ACC112 (cell line): ENCODE measurements around the gene NEURL1B.
"Not testable (repeated sequence)": the region's sequence is repeated elsewhere in the genome, so short reads cannot be mapped to it uniquely, and the experiment has no call there.

Source experiments
- H2AFZ ChIP-seq: fragments of 200-600 bp; sonication (generic); one replicate; pipeline ENCODE4 v1.6.0; 2017; ENCODE audit warnings: antibody characterized with exemption, low read length; ENCODE audit not compliant: unreplicated experiment
- H3K27ac ChIP-seq: fragments of 200-600 bp; sonication (generic); 2 replicates; pipeline ENCODE4 v1.5.1; 2014; ENCODE audit warnings: low read depth, mild to moderate bottlenecking, antibody characterized with exemption, low read length, moderate library complexity
- H3K27me3 ChIP-seq: fragments of 200-600 bp; sonication (generic); 2 replicates; pipeline ENCODE4 v1.6.1; 2014; ENCODE audit warnings: mild to moderate bottlenecking, antibody characterized with exemption, low read length, moderate library complexity, mixed read lengths; ENCODE audit not compliant: insufficient read depth
- H3K36me3 ChIP-seq: fragments of 200-600 bp; sonication (generic); 2 replicates; pipeline ENCODE4 v1.6.1; 2016; ENCODE audit warnings: mild to moderate bottlenecking, antibody characterized with exemption, low read length, moderate library complexity, mixed read lengths; ENCODE audit not compliant: insufficient read depth
- H3K4me1 ChIP-seq: fragments of 200-600 bp; sonication (generic); one replicate; pipeline ENCODE4 v1.6.1; 2016; ENCODE audit warnings: low read length, mixed read lengths; ENCODE audit not compliant: insufficient read depth, unreplicated experiment, control insufficient read depth
- H3K4me3 ChIP-seq: fragments of 200-600 bp; sonication (generic); 2 replicates; pipeline ENCODE4 v1.5.1; 2014; ENCODE audit warnings: mild to moderate bottlenecking, low read depth, low read length
- H3K79me2 ChIP-seq: fragments of 200-600 bp; sonication (generic); one replicate; pipeline ENCODE4 v1.6.0; 2016; ENCODE audit warnings: low read length; ENCODE audit not compliant: control insufficient read depth, unreplicated experiment, insufficient read depth

NEURL1B gene

DNA sequence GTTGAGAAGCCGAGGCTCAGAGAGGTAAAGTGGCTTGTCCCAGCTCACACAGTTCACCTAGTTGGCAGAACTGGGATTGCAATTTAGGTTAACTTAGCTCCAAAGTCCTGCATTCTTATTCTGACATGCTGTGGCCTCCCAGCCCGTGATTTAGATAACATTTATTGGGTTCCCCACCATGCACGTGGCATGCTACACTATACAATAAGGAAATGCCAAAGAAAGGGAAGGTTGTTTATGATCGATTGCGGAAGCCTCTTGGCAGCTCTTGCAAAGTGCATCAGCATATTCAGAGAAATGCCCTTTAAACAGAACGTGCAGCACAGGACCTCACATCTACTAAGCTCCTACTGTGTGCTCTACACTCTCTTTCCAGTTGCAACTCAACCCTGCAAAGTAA lies 3.2 kb downstream of the NEURL1B start:
- H3K36me3 ChIP-seq = no peaks in the 10 kb centered on the region
- no peaks in the 10 kb centered on the region for H3K79me2 ChIP-seq
- H3K4me1 ChIP-seq = peaks cover 11% of the 10 kb centered on the region
- H3K27me3 ChIP-seq = peaks cover 33% of the 10 kb centered on the region
- no peak overlapping the region for H3K27ac ChIP-seq
- H2AFZ ChIP-seq = no peak overlapping the region
- no peak overlapping the region for H3K4me3 ChIP-seq

DNA sequence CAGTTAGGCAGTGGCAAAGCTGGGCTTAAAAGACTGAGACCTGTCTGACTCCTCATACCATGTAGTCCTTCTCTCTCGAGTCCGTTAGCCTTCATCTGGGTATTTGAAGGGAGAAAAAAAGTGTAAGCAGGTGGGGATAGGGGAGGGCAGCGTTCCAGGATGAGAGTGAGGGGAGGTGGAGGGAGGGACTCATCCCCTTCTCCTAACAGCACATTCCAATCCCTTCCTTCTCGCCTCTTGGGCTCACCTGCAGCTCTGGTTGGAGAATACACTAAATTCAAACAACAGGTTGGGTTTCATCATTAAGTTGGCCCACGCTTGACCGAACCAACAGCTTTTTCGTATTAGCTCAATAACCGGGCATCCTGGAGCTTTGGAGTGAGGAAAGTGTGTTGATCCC lies 3.6 kb downstream of the NEURL1B start:
- no peak overlapping the region for H3K27ac ChIP-seq
- H3K36me3 ChIP-seq = no peaks in the 10 kb centered on the region
- H3K4me1 ChIP-seq = peaks cover 11% of the 10 kb centered on the region
- H3K4me3 ChIP-seq = no peak overlapping the region
- H3K79me2 ChIP-seq = no peaks in the 10 kb centered on the region
- peaks cover 32% of the 10 kb centered on the region for H3K27me3 ChIP-seq
- no peak overlapping the region for H2AFZ ChIP-seq

- Histone ChIP-seq H3K27me3 (peaks cover 32% of the 10 kb centered on the region), H3K4me3 (no peak overlapping the region), H3K36me3 (no peaks in the 10 kb centered on the region), H3K27ac (no peak overlapping the region), H3K4me1 (peaks cover 6% of the 10 kb centered on the region), H3K79me2 (no peaks in the 10 kb centered on the region), H2AFZ (no peak overlapping the region)
These were observed 4.4 kb downstream of the NEURL1B start for GRCh38 chr5:172645271-172646055.

DNA sequence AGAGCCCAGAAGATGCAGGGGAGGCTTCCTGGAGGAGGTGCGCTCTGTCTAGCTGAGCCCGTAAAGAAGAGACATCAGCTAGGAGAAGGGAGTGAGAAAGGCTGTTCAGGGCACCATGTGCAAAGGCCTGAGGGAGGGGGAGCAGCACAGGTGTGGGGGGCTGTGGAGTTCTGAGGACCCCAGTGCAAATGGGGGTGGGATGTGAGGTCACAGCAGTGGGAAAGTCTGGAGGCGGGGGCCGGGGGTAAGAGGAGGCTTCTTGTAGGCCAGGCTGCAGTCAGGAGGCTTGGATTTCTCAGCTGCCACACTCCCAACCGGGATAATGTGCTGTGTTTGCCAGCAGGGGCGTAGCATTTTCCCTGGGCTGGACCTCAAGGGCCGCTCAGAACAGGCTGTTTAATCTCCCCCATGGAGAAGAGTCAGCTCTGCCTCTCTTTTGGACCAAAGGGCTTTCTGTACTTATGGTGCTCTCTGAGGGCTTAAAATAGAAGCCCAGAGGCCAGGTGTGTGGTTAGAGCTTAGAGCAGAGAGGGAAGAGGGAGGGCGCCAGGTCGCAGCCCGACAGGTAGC lies 5.7 kb downstream of the NEURL1B start:
- no peak overlapping the region for H3K27ac ChIP-seq
- H3K27me3 ChIP-seq = peaks cover 25% of the 10 kb centered on the region
- H3K79me2 ChIP-seq = no peaks in the 10 kb centered on the region
- no peak overlapping the region for H3K4me3 ChIP-seq
- H3K4me1 ChIP-seq = peaks cover 2% of the 10 kb centered on the region
- no peaks in the 10 kb centered on the region for H3K36me3 ChIP-seq
- no peak overlapping the region for H2AFZ ChIP-seq

GRCh38 chr5:172647352-172648012 lies 6.4 kb downstream of the NEURL1B start:
- Histone ChIP-seq H3K79me2 (no peaks in the 10 kb centered on the region), H3K4me1 (no peaks in the 10 kb centered on the region), H3K36me3 (no peaks in the 10 kb centered on the region), H3K27ac (no peak overlapping the region), H2AFZ (no peak overlapping the region), H3K4me3 (no peak overlapping the region), H3K27me3 (peaks cover 19% of the 10 kb centered on the region; the same call in 1 of the 2 replicates)

- Histone ChIP-seq H3K79me2 (no peaks in the 10 kb centered on the region), H3K27me3 (peaks cover 14% of the 10 kb centered on the region; the same call in 1 of the 2 replicates), H3K27ac (no peak overlapping the region), H3K4me1 (no peaks in the 10 kb centered on the region), H3K36me3 (no peaks in the 10 kb centered on the region), H3K4me3 (no peak overlapping the region), H2AFZ (no peak overlapping the region)
These were observed 6.9 kb downstream of the NEURL1B start for GRCh38 chr5:172648013-172648381.

DNA sequence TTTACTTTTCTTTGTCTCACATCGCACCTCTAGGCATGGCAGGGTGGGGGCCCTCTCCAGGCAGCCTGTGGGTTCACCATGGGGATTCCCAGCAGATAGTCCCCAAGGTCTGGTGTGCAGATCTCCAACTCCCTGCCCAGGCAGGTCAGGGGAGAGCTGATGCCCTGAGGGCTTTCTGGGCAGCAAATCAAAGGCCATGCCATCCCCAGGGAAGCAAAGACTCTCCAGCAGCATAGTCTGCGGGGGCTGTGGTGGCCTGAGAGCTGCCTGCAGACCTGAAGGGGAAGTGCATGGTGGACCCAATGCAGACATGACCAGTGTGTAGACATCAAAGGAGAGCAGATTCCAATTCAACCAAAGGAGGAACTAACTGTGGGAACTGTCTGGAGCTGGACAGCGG lies 7.7 kb downstream of the NEURL1B start:
- no peaks in the 10 kb centered on the region for H3K79me2 ChIP-seq
- no peak overlapping the region for H3K4me3 ChIP-seq
- H3K27me3 ChIP-seq = peaks cover 8% of the 10 kb centered on the region; the same call in 1 of the 2 replicates
- H3K36me3 ChIP-seq = no peaks in the 10 kb centered on the region
- no peaks in the 10 kb centered on the region for H3K4me1 ChIP-seq
- H3K27ac ChIP-seq = no peak overlapping the region
- no peak overlapping the region for H2AFZ ChIP-seq

GRCh38 chr5:172656496-172656895 lies 15.4 kb downstream of the NEURL1B start:
- not testable (repeated sequence) for H3K79me2 ChIP-seq, H2AFZ ChIP-seq, H3K36me3 ChIP-seq, H3K4me3 ChIP-seq, H3K27ac ChIP-seq, H3K27me3 ChIP-seq
- peaks cover 18% of the 10 kb centered on the region for H3K4me1 ChIP-seq

DNA sequence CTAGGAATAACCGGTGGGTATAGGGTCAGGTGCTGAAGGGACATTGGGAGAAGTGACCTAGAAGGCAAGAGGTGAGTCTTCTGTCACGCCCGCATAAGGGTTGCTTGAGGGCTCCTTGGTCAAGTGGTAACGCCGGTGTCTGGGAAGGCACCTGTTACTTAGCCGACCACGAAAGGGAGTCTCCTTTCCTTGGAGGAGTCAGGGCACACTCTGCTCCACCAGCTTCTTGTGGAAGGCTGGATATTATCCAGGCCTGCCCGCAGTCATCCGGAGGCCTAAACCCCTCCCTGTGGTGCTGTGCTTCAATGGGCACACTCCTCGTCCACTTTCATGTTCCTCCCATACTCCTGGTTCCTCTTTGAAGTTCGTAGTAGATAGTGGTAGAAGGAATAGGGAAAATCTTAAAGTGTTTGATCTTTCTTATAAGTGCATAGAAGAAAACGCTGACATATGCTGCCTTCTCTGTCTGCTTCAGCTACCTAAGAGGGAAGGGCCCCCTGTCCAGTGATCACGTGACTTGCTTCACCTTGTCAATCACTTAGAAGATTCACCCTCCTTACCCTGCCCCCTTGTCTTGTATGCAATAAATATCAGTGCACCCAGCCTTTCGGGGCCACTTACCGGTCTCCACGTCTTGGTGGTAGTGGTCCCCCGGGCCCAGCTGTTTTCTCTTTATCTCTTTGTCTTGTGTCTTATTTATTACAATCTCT lies 16.6 kb downstream of the NEURL1B start:
- not testable (repeated sequence) for H3K27ac ChIP-seq, H3K27me3 ChIP-seq, H2AFZ ChIP-seq, H3K36me3 ChIP-seq, H3K4me3 ChIP-seq, H3K79me2 ChIP-seq
- H3K4me1 ChIP-seq = peaks cover 18% of the 10 kb centered on the region

- no peaks in the 10 kb centered on the region for H3K36me3 ChIP-seq
- no peak overlapping the region for H3K27ac ChIP-seq
- no peak overlapping the region for H3K4me3 ChIP-seq
- no peak overlapping the region for H2AFZ ChIP-seq
- no peaks in the 10 kb centered on the region for H3K27me3 ChIP-seq
- H3K79me2 ChIP-seq = no peaks in the 10 kb centered on the region
- peaks cover 18% of the 10 kb centered on the region for H3K4me1 ChIP-seq
These were observed 17.3 kb downstream of the NEURL1B start for GRCh38 chr5:172658391-172658790.
